HFF-Myc (cell line): Measurements from ENCODE around the gene PARD3B.

Experiments used
- DNase-seq: peaks from one replicate; pipeline ENCODE4 v3.0.0-alpha.2; 2011; ENCODE audit warnings: low read depth; ENCODE audit errors: extremely low read depth
- H3K4me3 ChIP-seq: replicated peaks from 2 replicates; pipeline ENCODE4 v1.5.1; 2011; ENCODE audit warnings: low read depth, mild to moderate bottlenecking, control low read depth, low read length
- CTCF ChIP-seq: IDR thresholded peaks from 2 replicates; pipeline ENCODE4 v1.5.1; 2012; ENCODE audit warnings: mild to moderate bottlenecking, low read depth, low read length, control low read depth; ENCODE audit errors: missing control alignments

The PARD3B gene

GRCh38 chr2:205448189-205448588 is 902.9 kb downstream of the PARD3B start:
- DNase-seq: no peak
- H3K4me3 ChIP-seq: no peak overlapping the region
- no peak for TF ChIP-seq CTCF

GRCh38 chr2:205451901-205452512 is 906.7 kb downstream of the PARD3B start:
- DNase-seq: no peak
- no peak overlapping the region for H3K4me3 ChIP-seq
- no peak for TF ChIP-seq CTCF

GRCh38 chr2:205453202-205453601 is 907.9 kb downstream of the PARD3B start:
- no peak for DNase-seq
- no peak for TF ChIP-seq CTCF
- no peak overlapping the region for H3K4me3 ChIP-seq

- H3K4me3 ChIP-seq: no peak overlapping the region
- DNase-seq: no peak
- TF ChIP-seq CTCF: no peak
Observed at GRCh38 chr2:205456682-205457081, 911.4 kb downstream of the PARD3B start.

- no peak for DNase-seq
- H3K4me3 ChIP-seq: no peak overlapping the region
- no peak for TF ChIP-seq CTCF
Observed at GRCh38 chr2:205460217-205460616, 914.9 kb downstream of the PARD3B start.

GRCh38 chr2:205461169-205461568 is 915.9 kb downstream of the PARD3B start:
- TF ChIP-seq CTCF: no peak

More at GRCh38 chr2:205461169-205461568, 915.9 kb downstream of the PARD3B start:
- no peak for DNase-seq
- H3K4me3 ChIP-seq: no peak overlapping the region
